WI38 (cell line): ENCODE results near the gene CDKN1C.

Experiments
- H3K4me3 ChIP-seq: 2 replicates; pipeline ENCODE4 v1.5.1; 2011; ENCODE audit warnings: low read depth, mild to moderate bottlenecking, control low read depth, low read length
- CTCF ChIP-seq: IDR thresholded peaks from 2 replicates; pipeline ENCODE4 v1.5.1; 2012; ENCODE audit warnings: low read depth, mild to moderate bottlenecking, control low read depth, low read length

CDKN1C gene

GRCh38 chr11:2921742-2922493, 36.3 kb upstream of the CDKN1C start:
- no peak overlapping the region for H3K4me3 ChIP-seq
- no peak for TF ChIP-seq CTCF

GRCh38 chr11:2921261-2921660, 35.7 kb upstream of the CDKN1C start:
- no peak overlapping the region for H3K4me3 ChIP-seq
- no peak for TF ChIP-seq CTCF

GRCh38 chr11:2920343-2920742, 34.8 kb upstream of the CDKN1C start:
- no peak overlapping the region for H3K4me3 ChIP-seq
- no peak for TF ChIP-seq CTCF

GRCh38 chr11:2919837-2920236, 34.3 kb upstream of the CDKN1C start:
- no peak for TF ChIP-seq CTCF
- H3K4me3 ChIP-seq, result no peak overlapping the region

DNA sequence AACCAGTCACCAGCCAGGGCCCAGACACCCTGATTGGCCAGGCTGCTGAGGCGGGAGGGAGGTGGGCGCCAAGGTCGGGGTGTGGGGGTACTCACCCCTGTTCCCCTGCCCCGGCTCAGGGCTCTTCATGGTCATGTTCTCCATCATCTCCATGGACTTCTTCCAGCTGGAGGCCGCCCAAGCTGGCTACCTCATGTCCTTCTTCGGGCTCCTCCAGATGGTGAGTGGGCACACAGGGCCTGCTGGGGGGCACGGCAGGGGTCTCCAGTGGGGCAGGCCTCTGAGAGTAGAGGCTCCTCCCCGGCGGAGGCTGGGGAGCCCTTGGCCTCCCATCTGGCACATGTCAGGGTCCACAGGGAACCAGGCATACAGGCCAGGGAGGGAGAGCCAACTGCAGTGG, 33.6 kb upstream of the CDKN1C start:
- no peak for TF ChIP-seq CTCF
- H3K4me3 ChIP-seq, result no peak overlapping the region

DNA sequence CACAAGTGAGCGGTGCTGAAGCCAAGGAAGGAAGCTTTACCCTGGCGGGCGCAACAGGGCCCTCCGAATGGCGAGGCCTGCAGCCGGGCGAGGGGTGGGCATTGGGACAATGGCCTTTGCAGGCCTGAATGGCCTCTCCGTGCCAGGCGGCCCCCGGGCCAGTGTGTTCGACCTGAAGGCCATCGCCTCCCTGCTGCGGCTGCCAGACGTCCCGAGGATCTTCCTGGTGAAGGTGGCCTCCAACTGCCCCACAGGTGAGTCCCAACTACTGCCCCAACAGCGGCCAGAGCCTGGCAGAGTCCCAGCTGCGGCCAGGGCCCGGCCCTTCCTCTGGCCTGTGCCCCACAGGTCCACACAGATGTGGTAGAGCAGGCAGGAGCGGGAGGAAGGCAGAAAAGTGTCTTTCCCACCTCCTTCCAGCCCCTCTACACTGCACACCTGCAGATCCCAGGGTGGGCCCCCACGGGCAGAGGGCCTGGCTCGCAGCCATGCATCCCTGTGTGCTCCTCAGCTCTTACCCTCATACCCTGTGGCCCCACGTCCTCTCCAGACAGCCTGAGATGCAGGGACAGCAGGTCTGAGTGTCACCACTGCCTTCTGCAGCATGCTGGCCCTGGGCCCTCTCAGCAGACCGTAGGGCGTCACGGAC, 32.4 kb upstream of the CDKN1C start:
- H3K4me3 ChIP-seq, result no peak overlapping the region
- TF ChIP-seq CTCF, result no peak

- TF ChIP-seq CTCF, result no peak
- no peak overlapping the region for H3K4me3 ChIP-seq
Observed at GRCh38 chr11:2916892-2917645, 31.5 kb upstream of the CDKN1C start.
